Subcutaneous adipose tissue (tissue), 4 donors: Measurements from ENCODE around the gene CALN1. TPM values are rescaled to one million over a fixed set of nuclear protein-coding genes. Genes with fewer than 3 reads are reported as not detected.

Source experiments
- total RNA-seq, 4 donors: library from RNA; depleted of rRNA; stranded (reverse); fragments of >200 nt; gene quantifications; one replicate each; pipeline ENCODE4 v1.1.0, GENCODE V29; 2016
- TF ChIP-seq, protein P1 (sequence below): fragments of 450-650 bp; IDR thresholded peaks from one replicate; pipeline ENCODE4 v1.5.1; 2016; ENCODE audit warnings: low read depth, mild to moderate bottlenecking, control low read depth, antibody characterized with exemption, moderate library complexity

The CALN1 gene
- total RNA-seq, 4 donors from 2014 or later = 0.19 to 0.68 (median 0.22) TPM; not detected in 1

DNA sequence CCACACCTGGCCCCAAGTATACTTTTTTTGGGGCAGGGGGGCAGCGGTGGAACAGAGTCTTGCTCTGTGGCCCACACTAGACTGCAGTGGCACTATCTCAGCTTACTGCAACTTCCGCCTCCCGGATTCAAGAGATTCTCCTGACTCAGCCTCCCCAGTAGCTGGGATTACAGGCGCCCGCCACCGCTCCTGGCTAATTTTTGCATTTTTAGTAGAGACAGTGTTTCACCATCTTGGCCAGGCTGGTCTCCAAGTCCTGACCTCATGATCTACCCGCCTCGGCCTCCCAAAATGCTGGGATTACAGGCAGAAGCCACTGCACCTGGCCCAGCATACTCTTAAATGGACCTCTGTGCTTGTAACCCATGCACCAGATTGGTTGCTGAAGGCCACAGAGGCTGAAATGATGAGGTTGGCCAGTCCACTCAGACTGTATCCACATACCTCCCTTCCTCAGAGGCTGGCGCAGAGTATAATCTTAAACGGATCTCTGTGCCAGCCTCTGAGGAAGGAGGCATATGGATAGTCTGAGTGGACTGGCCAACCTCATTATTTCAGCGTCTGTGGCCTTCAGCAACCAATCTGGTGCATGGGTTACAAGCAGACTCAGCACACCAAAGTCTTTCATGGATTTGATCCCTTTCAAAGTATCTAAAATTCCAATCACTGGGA lies 3.0 kb downstream of the CALN1 start:
- TF ChIP-seq, protein P1, sequence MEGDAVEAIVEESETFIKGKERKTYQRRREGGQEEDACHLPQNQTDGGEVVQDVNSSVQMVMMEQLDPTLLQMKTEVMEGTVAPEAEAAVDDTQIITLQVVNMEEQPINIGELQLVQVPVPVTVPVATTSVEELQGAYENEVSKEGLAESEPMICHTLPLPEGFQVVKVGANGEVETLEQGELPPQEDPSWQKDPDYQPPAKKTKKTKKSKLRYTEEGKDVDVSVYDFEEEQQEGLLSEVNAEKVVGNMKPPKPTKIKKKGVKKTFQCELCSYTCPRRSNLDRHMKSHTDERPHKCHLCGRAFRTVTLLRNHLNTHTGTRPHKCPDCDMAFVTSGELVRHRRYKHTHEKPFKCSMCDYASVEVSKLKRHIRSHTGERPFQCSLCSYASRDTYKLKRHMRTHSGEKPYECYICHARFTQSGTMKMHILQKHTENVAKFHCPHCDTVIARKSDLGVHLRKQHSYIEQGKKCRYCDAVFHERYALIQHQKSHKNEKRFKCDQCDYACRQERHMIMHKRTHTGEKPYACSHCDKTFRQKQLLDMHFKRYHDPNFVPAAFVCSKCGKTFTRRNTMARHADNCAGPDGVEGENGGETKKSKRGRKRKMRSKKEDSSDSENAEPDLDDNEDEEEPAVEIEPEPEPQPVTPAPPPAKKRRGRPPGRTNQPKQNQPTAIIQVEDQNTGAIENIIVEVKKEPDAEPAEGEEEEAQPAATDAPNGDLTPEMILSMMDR = no peak

- TF ChIP-seq, protein P1 = no peak
Observed at GRCh38 chr7:72406820-72407403, 5.2 kb downstream of the CALN1 start.

DNA sequence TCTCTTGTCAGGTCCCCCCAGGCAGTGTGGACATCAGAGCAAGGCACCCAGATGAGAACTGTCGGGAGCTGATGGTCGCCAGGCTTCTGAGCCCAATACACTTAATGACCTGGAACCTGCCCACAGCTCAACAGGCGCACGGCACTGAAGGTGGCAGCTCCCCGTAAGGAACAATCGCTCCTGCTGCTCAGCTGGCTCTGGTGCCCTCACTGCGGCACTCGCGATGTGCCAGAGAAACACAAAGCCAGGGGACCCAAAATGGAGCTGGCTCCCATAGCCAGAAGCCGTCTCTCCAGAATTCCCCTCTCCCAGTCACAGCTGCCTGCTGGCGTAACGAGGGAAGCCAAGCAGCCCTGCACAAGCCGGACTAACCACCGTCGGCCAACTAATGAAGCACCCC lies 6.3 kb downstream of the CALN1 start:
- TF ChIP-seq, protein P1 = no peak

GRCh38 chr7:72405418-72405817 lies 6.7 kb downstream of the CALN1 start:
- TF ChIP-seq, protein P1 = no peak

GRCh38 chr7:72404743-72405142 lies 7.4 kb downstream of the CALN1 start:
- TF ChIP-seq, protein P1 = no peak

DNA sequence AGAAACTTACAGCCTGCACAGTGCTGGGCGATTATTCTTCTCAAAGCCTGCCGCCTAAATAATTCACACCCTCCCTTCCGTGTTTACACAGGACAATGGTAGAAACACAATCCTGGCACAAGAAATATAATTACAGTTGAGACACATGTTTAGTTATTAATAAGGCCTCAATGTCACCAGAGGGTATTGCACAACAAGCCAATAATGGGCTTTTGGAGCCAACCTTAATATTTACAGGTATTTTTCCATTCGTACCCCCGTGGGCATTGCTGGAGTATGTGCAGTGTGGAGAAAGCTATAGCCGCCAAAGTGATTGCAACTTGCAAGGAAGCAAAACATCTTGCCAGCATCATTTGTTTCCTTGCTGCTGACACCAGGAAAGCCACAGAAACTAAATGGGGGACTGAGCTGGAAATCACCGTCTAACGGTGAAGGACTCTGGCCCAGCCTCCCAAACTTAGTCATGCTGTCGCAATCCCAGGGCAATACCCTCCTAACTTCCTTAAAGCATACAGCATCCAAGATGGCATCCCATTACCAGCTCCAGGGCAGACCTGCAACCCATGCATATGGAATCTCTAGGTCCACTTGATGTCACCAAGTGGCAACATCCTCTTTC lies 8.6 kb downstream of the CALN1 start:
- TF ChIP-seq, protein P1 = no peak

- TF ChIP-seq, protein P1 = no peak
Observed at GRCh38 chr7:72394016-72394415, 18.1 kb downstream of the CALN1 start.
